Mesenchymal stem cell (in vitro differentiated cells and primary cell): ENCODE measurements around the gene DTX1.
A peak's percentile ranks its signal among the peaks of the same experiment; 100 is the strongest.

Source experiments
- DNase-seq: peaks from one replicate; pipeline ENCODE4 v3.0.0-alpha.2; 2013
- H2AFZ ChIP-seq: one replicate; pipeline ENCODE4 v1.6.1; 2013; ENCODE audit warnings: low read depth, mild to moderate bottlenecking, control low read depth, inconsistent platforms, low read length, moderate library complexity
- H2AK5ac ChIP-seq: 2 replicates; pipeline ENCODE4 v1.6.1; 2013; ENCODE audit warnings: low read length, moderate library complexity, mild to moderate bottlenecking, inconsistent platforms; ENCODE audit not compliant: severe bottlenecking
- H2BK120ac ChIP-seq: one replicate; pipeline ENCODE4 v1.6.1; 2013; ENCODE audit warnings: low read depth, mild to moderate bottlenecking, inconsistent platforms, low read length, moderate library complexity
- H2BK12ac ChIP-seq, 2 experiments: one replicate each; pipeline ENCODE4 v1.6.1; 2013; ENCODE audit warnings: inconsistent platforms in 2 of 2, low read length in 2 of 2, mild to moderate bottlenecking in 2 of 2, moderate library complexity in 2 of 2, control low read depth in 1 of 2
- H2BK15ac ChIP-seq: one replicate; pipeline ENCODE4 v1.6.1; 2013; ENCODE audit warnings: mild to moderate bottlenecking, low read depth, inconsistent platforms; ENCODE audit not compliant: poor library complexity, severe bottlenecking
- H2BK5ac ChIP-seq: 2 replicates; pipeline ENCODE4 v1.6.1; 2013; ENCODE audit warnings: low read depth, mild to moderate bottlenecking, low read length, control low read depth, inconsistent platforms; ENCODE audit not compliant: poor library complexity, severe bottlenecking
- H3K14ac ChIP-seq, 2 experiments: one replicate each; pipeline ENCODE4 v1.6.1; 2013; ENCODE audit warnings: inconsistent platforms in 2 of 2, low read length in 2 of 2, control low read depth in 1 of 2, mild to moderate bottlenecking in 1 of 2, moderate library complexity in 1 of 2
- H3K18ac ChIP-seq, 2 experiments: one replicate each; pipeline ENCODE4 v1.6.1; 2013; ENCODE audit warnings: inconsistent platforms in 2 of 2, low read length in 2 of 2, control low read depth in 1 of 2, low read depth in 1 of 2, mild to moderate bottlenecking in 1 of 2
- H3K23ac ChIP-seq, 2 experiments: one replicate each; pipeline ENCODE4 v1.6.1; 2013; ENCODE audit warnings: inconsistent platforms in 2 of 2, low read length in 2 of 2, mild to moderate bottlenecking in 2 of 2, moderate library complexity in 2 of 2, control low read depth in 1 of 2
- H3K27ac ChIP-seq: 2 replicates; pipeline ENCODE4 v1.5.1; 2013; ENCODE audit warnings: mild to moderate bottlenecking, moderate library complexity, low read length, control low read depth, inconsistent platforms; ENCODE audit not compliant: poor library complexity, severe bottlenecking
- H3K27me3 ChIP-seq, 2 experiments: 2 replicates each; pipeline versions ENCODE4 v1.6.1 to v1.7.0; 2013; ENCODE audit warnings: low read length in 2 of 2, mild to moderate bottlenecking in 2 of 2, moderate library complexity in 2 of 2, control low read depth in 1 of 2, inconsistent platforms in 1 of 2; ENCODE audit not compliant: control insufficient read depth in 1 of 2, insufficient read depth in 1 of 2
- H3K36me3 ChIP-seq, 2 experiments: 2 replicates each; pipeline versions ENCODE4 v1.6.1 to v1.7.0; 2013; ENCODE audit warnings: low read length in 2 of 2, control low read depth in 1 of 2, inconsistent platforms in 1 of 2, low read depth in 1 of 2, mild to moderate bottlenecking in 1 of 2; ENCODE audit not compliant: insufficient read depth in 2 of 2, control insufficient read depth in 1 of 2
- H3K4ac ChIP-seq, 2 experiments: one replicate each; pipeline ENCODE4 v1.6.1; 2013; ENCODE audit warnings: inconsistent platforms in 2 of 2, low read length in 2 of 2, mild to moderate bottlenecking in 2 of 2, moderate library complexity in 2 of 2, control low read depth in 1 of 2, low read depth in 1 of 2
- H3K4me1 ChIP-seq: 2 replicates; pipeline ENCODE4 v1.6.1; 2013; ENCODE audit warnings: low read depth, low read length, control low read depth; ENCODE audit not compliant: control insufficient read depth, insufficient read depth
- H3K4me2 ChIP-seq: 2 replicates; pipeline ENCODE4 v1.6.1; 2013; ENCODE audit warnings: low read length, mild to moderate bottlenecking, inconsistent platforms; ENCODE audit not compliant: poor library complexity, severe bottlenecking
- H3K4me3 ChIP-seq, 2 experiments: 2 replicates each; pipeline versions ENCODE4 v1.5.1 to v1.7.0; 2013; ENCODE audit warnings: low read length in 2 of 2, mild to moderate bottlenecking in 2 of 2, control low read depth in 1 of 2, low read depth in 1 of 2; ENCODE audit not compliant: insufficient read depth in 1 of 2
- H3K79me1 ChIP-seq: replicated peaks from 2 replicates; pipeline ENCODE4 v1.6.1; 2013; ENCODE audit warnings: mild to moderate bottlenecking, control low read depth, low read length, inconsistent platforms; ENCODE audit not compliant: poor library complexity, severe bottlenecking
- H3K9ac ChIP-seq: 2 replicates; pipeline ENCODE4 v1.7.0; 2013; ENCODE audit warnings: mild to moderate bottlenecking, low read length, moderate library complexity
- H3K9me3 ChIP-seq: 2 replicates; pipeline ENCODE4 v1.7.0; 2013; ENCODE audit warnings: mild to moderate bottlenecking, low read length; ENCODE audit not compliant: control insufficient read depth
- H4K8ac ChIP-seq: one replicate; pipeline ENCODE4 v1.6.1; 2013; ENCODE audit warnings: inconsistent platforms, mild to moderate bottlenecking, low read length, moderate library complexity
- H4K91ac ChIP-seq: one replicate; pipeline ENCODE4 v1.6.1; 2013; ENCODE audit warnings: mild to moderate bottlenecking, low read length, inconsistent platforms
- WGBS: methylation state at CpG from one replicate; pipeline ENCODE4 v1.1.7; 2013; ENCODE audit warnings: mixed read lengths; 5-methylcytosine and 5-hydroxymethylcytosine counted together

The DTX1 gene

DNA sequence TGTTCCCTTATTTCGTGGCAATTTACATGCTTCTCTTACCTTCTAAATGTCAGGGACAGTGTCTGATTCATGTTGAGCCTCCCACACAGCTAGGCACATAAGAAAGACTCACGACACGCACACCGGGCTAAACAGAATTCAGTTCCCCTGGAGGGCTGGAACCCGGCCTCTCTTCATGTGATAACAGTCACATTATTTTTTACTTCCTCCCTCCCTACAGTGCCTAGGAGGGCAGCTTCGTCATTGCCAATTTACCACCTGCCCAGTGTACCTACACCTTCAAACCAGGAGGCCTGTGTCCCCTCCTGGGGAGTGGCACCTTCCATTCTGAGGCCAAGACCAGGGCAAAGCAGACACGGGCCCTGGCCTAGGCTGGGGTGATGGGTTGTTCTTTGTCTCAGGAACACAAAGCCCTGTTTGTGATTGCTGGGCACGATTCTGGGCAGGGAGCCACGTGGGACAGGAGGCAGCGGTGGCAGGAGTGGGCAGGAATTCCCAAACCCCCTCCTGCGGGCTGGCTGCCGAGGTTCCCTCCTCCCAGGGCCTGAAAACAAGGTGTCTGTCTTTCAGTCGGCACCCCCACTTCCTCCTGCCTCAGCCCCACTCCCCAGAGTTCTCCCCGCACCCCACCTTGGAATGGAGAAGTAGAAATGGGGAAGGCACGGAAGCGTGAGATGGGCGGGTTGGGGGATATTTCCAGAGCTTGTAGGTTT is 85.8 kb downstream of the DTX1 start:
- 78% methylated on average over 16 of the region's 17 CpGs for WGBS
- H2BK12ac ChIP-seq = no peak overlapping the region
- no peak overlapping the region for H3K27ac ChIP-seq
- H3K4me2 ChIP-seq = no peak overlapping the region
- no peak overlapping the region for H3K23ac ChIP-seq
- H3K4me1 ChIP-seq = peaks cover 18% of the 10 kb centered on the region
- peaks cover 3% of the 10 kb centered on the region for H3K9me3 ChIP-seq
- no peaks in the 10 kb centered on the region for H3K36me3 ChIP-seq
- no peak overlapping the region for H3K14ac ChIP-seq
- no peak overlapping the region for H2AFZ ChIP-seq
- no peak overlapping the region for H3K18ac ChIP-seq
- H3K4me3 ChIP-seq = no peak overlapping the region
- no peaks in the 10 kb centered on the region for H3K79me1 ChIP-seq
- H4K91ac ChIP-seq = no peak overlapping the region
- H2AK5ac ChIP-seq = peak overlapping the region; percentile 1
- no peak for DNase-seq
- H2BK5ac ChIP-seq = no peak overlapping the region
- no peak overlapping the region for H3K9ac ChIP-seq
- peaks cover 6% of the 10 kb centered on the region in 2 experiments for H3K27me3 ChIP-seq
- H2BK120ac ChIP-seq = no peak overlapping the region
- no peak overlapping the region for H4K8ac ChIP-seq
- no peak overlapping the region for H2BK15ac ChIP-seq
- H3K4ac ChIP-seq = no peak overlapping the region

GRCh38 chr12:113142886-113143332 is 86.4 kb downstream of the DTX1 start:
- peaks cover 3% of the 10 kb centered on the region for H3K9me3 ChIP-seq
- H3K4me1 ChIP-seq = peaks cover 15% of the 10 kb centered on the region
- peaks cover 6 to 8% of the 10 kb centered on the region in 2 experiments for H3K27me3 ChIP-seq
- H3K36me3 ChIP-seq = no peaks in the 10 kb centered on the region
- no peak for DNase-seq
- H3K18ac ChIP-seq = no peak overlapping the region
- H3K4me2 ChIP-seq = no peak overlapping the region
- H2BK5ac ChIP-seq = no peak overlapping the region
- WGBS = 79% methylated on average over 5 of the region's 5 CpGs
- H2BK120ac ChIP-seq = no peak overlapping the region
- H3K4ac ChIP-seq = no peak overlapping the region
- no peak overlapping the region for H3K23ac ChIP-seq
- no peak overlapping the region for H2AFZ ChIP-seq
- no peak overlapping the region for H3K27ac ChIP-seq
- no peak overlapping the region for H4K8ac ChIP-seq
- no peaks in the 10 kb centered on the region for H3K79me1 ChIP-seq
- H4K91ac ChIP-seq = no peak overlapping the region
- no peak overlapping the region for H3K4me3 ChIP-seq
- H3K14ac ChIP-seq = peak overlapping the region in 1 of 2 experiments; percentile 64
- H2BK12ac ChIP-seq = no peak overlapping the region
- no peak overlapping the region for H2BK15ac ChIP-seq
- no peak overlapping the region for H2AK5ac ChIP-seq
- H3K9ac ChIP-seq = no peak overlapping the region

GRCh38 chr12:113143959-113144358 is 87.4 kb downstream of the DTX1 start:
- Histone ChIP-seq H2BK15ac (no peak overlapping the region), H2BK12ac (no peak overlapping the region), H4K8ac (no peak overlapping the region), H2BK120ac (no peak overlapping the region), H3K9me3 (peaks cover 3% of the 10 kb centered on the region), H4K91ac (no peak overlapping the region), H3K79me1 (no peaks in the 10 kb centered on the region), H2AK5ac (no peak overlapping the region), H3K27ac (no peak overlapping the region), H3K14ac (no peak overlapping the region), H3K9ac (no peak overlapping the region), H3K36me3 (no peaks in the 10 kb centered on the region), H3K4me2 (no peak overlapping the region), H3K4ac (no peak overlapping the region), H2BK5ac (no peak overlapping the region), H3K18ac (no peak overlapping the region), H3K4me3 (no peak overlapping the region), H2AFZ (no peak overlapping the region), H3K4me1 (peaks cover 9% of the 10 kb centered on the region), H3K27me3 (peaks cover 3 to 6% of the 10 kb centered on the region in 2 experiments), H3K23ac (no peak overlapping the region)
- WGBS = 93% methylated on average over 4 of the region's 8 CpGs
- DNase-seq = no peak

- peaks cover 13% of the 10 kb centered on the region for H3K4me1 ChIP-seq
- no peak overlapping the region for H3K4me2 ChIP-seq
- no peak overlapping the region for H3K23ac ChIP-seq
- H2BK15ac ChIP-seq = no peak overlapping the region
- H3K79me1 ChIP-seq = no peaks in the 10 kb centered on the region
- no peak overlapping the region for H2BK120ac ChIP-seq
- no peak overlapping the region for H3K14ac ChIP-seq
- no peak overlapping the region for H3K4ac ChIP-seq
- peaks cover 6 to 7% of the 10 kb centered on the region in 2 experiments for H3K27me3 ChIP-seq
- H4K8ac ChIP-seq = no peak overlapping the region
- H3K36me3 ChIP-seq = no peaks in the 10 kb centered on the region
- no peak overlapping the region for H2BK5ac ChIP-seq
- H3K27ac ChIP-seq = no peak overlapping the region
- H3K9ac ChIP-seq = no peak overlapping the region
- H2BK12ac ChIP-seq = no peak overlapping the region
- no peak overlapping the region for H3K4me3 ChIP-seq
- DNase-seq = no peak
- WGBS = 89% methylated on average over 5 of the region's 5 CpGs
- no peak overlapping the region for H2AFZ ChIP-seq
- H2AK5ac ChIP-seq = no peak overlapping the region
- H4K91ac ChIP-seq = no peak overlapping the region
- peaks cover 3% of the 10 kb centered on the region for H3K9me3 ChIP-seq
- no peak overlapping the region for H3K18ac ChIP-seq
These were observed 88.3 kb downstream of the DTX1 start for GRCh38 chr12:113144806-113145205.
